ENCODE measurements around the gene TACO1.

Gene TACO1

DNA sequence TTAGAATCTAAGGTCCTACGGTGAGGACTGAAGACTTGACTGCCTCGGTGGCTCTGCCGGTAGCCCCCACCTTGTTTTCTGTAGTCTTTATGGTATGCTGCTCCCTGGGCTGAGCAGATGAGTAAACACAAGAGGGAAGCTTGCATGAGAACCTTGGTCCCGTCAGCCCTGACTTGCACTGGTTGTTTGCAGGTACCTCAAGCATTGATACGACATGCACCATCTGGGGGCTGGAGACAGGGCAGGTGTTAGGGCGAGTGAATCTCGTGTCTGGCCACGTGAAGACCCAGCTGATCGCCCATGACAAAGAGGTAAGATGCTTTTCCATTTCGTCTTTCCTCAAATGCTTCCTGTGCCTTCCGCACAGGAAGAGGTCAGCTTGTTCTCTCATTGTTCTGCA, 21.1 kb upstream of the TACO1 start:
- Histone ChIP-seq H3K4me3 (ENCODE audit: insufficient read length, low read depth) (no peak overlapping the region), H3K36me3 (ENCODE audit: insufficient read depth, insufficient read length, low read length) (peaks cover 67% of the 10 kb centered on the region), H3K9me3 (ENCODE audit: insufficient read depth, low read length) (no peaks in the 10 kb centered on the region), H3K27me3 (ENCODE audit: insufficient read depth, insufficient read length) (no peaks in the 10 kb centered on the region), H3K4me1 (ENCODE audit: insufficient read depth, insufficient read length) (no peaks in the 10 kb centered on the region), H3K9ac (ENCODE audit: insufficient read length, low read depth) (no peak overlapping the region)
- no peak for TF ChIP-seq SUZ12 (IDR thresholded peaks at IDR 0.05; ENCODE audit: extremely low read depth, insufficient read depth, insufficient read length)
- TF ChIP-seq YY1 (IDR thresholded peaks at IDR 0.05; ENCODE audit: insufficient read depth, insufficient read length), result no peak
- TF ChIP-seq ZNF274 (IDR thresholded peaks at IDR 0.05; ENCODE audit: low read depth, low read length), result no peak
- DNase-seq (ENCODE audit: low read depth, low spot score), result no peak

DNA sequence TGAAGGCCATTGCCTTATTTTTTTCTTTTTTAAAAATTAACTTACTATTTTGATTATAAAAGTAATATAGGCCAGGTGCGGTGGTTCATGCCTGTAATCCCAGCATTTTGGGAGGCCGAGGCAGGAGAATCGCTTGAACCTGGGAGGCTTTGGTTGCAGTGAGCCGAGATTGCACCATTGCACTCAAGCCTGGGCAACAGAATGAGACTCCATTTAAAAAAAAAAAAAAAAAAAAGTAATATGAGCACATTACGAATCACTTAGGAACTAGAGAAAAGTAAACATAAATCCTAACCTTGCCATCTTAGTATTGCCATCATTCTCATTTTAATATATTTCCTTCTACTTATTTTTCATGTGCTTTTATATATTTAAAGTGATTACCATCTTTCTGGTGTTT, 12.9 kb upstream of the TACO1 start:
- no peak overlapping the region for H3K9ac ChIP-seq (ENCODE audit: insufficient read length, low read depth)
- TF ChIP-seq YY1 (IDR thresholded peaks at IDR 0.05; ENCODE audit: insufficient read depth, insufficient read length), result no peak
- peaks cover 85% of the 10 kb centered on the region for H3K36me3 ChIP-seq (ENCODE audit: insufficient read depth, insufficient read length, low read length)

GRCh38 chr17:63588797-63589196, 11.9 kb upstream of the TACO1 start:
- no peak for TF ChIP-seq ZNF274 (IDR thresholded peaks at IDR 0.05; ENCODE audit: low read depth, low read length)
- TF ChIP-seq SUZ12 (IDR thresholded peaks at IDR 0.05; ENCODE audit: extremely low read depth, insufficient read depth, insufficient read length), result no peak
- no peak for TF ChIP-seq YY1 (IDR thresholded peaks at IDR 0.05; ENCODE audit: insufficient read depth, insufficient read length)
- no peaks in the 10 kb centered on the region for H3K9me3 ChIP-seq (ENCODE audit: insufficient read depth, low read length)
- no peak overlapping the region for H3K9ac ChIP-seq (ENCODE audit: insufficient read length, low read depth)
- H3K4me3 ChIP-seq (ENCODE audit: insufficient read length, low read depth), result no peak overlapping the region
- H3K36me3 ChIP-seq (ENCODE audit: insufficient read depth, insufficient read length, low read length), result peaks cover 81% of the 10 kb centered on the region
- H3K4me1 ChIP-seq (ENCODE audit: insufficient read depth, insufficient read length), result no peaks in the 10 kb centered on the region
- no peaks in the 10 kb centered on the region for H3K27me3 ChIP-seq (ENCODE audit: insufficient read depth, insufficient read length)
- no peak for DNase-seq (ENCODE audit: low read depth, low spot score)

More for the DNA sequence above, 12.9 kb upstream of the TACO1 start:
- Histone ChIP-seq H3K9me3 (ENCODE audit: insufficient read depth, low read length) (no peaks in the 10 kb centered on the region), H3K27me3 (ENCODE audit: insufficient read depth, insufficient read length) (no peaks in the 10 kb centered on the region), H3K4me1 (ENCODE audit: insufficient read depth, insufficient read length) (no peaks in the 10 kb centered on the region), H3K4me3 (ENCODE audit: insufficient read length, low read depth) (no peak overlapping the region)
- no peak for DNase-seq (ENCODE audit: low read depth, low spot score)

- H3K9me3 ChIP-seq (ENCODE audit: insufficient read depth, low read length), result no peaks in the 10 kb centered on the region
- H3K4me1 ChIP-seq (ENCODE audit: insufficient read depth, insufficient read length), result no peaks in the 10 kb centered on the region
Measured at GRCh38 chr17:63589646-63590045, 11.0 kb upstream of the TACO1 start.

GRCh38 chr17:63592797-63593196, 7.9 kb upstream of the TACO1 start:
- Histone ChIP-seq H3K9ac (ENCODE audit: insufficient read length, low read depth) (no peak overlapping the region), H3K27me3 (ENCODE audit: insufficient read depth, insufficient read length) (no peaks in the 10 kb centered on the region), H3K4me1 (ENCODE audit: insufficient read depth, insufficient read length) (no peaks in the 10 kb centered on the region), H3K9me3 (ENCODE audit: insufficient read depth, low read length) (no peaks in the 10 kb centered on the region), H3K36me3 (ENCODE audit: insufficient read depth, insufficient read length, low read length) (peaks cover 54% of the 10 kb centered on the region), H3K4me3 (ENCODE audit: insufficient read length, low read depth) (no peak overlapping the region)
- no peak for DNase-seq (ENCODE audit: low read depth, low spot score)
- TF ChIP-seq SUZ12 (IDR thresholded peaks at IDR 0.05; ENCODE audit: extremely low read depth, insufficient read depth, insufficient read length) (no peak), ZNF274 (IDR thresholded peaks at IDR 0.05; ENCODE audit: low read depth, low read length) (no peak), YY1 (IDR thresholded peaks at IDR 0.05; ENCODE audit: insufficient read depth, insufficient read length) (no peak)

More at GRCh38 chr17:63589646-63590045, 11.0 kb upstream of the TACO1 start:
- Histone ChIP-seq H3K27me3 (ENCODE audit: insufficient read depth, insufficient read length) (no peaks in the 10 kb centered on the region), H3K9ac (ENCODE audit: insufficient read length, low read depth) (no peak overlapping the region), H3K4me3 (ENCODE audit: insufficient read length, low read depth) (no peak overlapping the region), H3K36me3 (ENCODE audit: insufficient read depth, insufficient read length, low read length) (peaks cover 80% of the 10 kb centered on the region)
- no peak for DNase-seq (ENCODE audit: low read depth, low spot score)
- TF ChIP-seq YY1 (IDR thresholded peaks at IDR 0.05; ENCODE audit: insufficient read depth, insufficient read length), result no peak
- no peak for TF ChIP-seq ZNF274 (IDR thresholded peaks at IDR 0.05; ENCODE audit: low read depth, low read length)
- TF ChIP-seq SUZ12 (IDR thresholded peaks at IDR 0.05; ENCODE audit: extremely low read depth, insufficient read depth, insufficient read length), result no peak

DNA sequence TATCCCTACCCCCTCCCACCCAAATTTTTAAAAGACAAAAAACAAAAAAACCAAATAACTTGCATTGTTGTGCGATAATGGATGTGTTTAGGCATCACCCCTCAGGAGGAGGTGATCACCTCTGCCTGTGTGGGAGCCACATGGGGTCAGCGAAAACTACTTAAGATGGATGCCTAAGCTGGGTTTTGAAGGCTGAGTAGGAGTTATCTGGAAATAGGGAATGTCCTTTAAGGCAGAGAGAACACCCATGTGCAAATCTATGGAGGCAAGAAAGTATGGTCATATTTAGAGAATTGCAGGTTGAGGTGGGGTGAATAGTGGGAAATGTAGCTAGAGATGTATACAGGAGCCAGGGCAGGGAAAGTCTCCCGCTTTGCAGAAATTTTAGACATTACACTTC, 5.6 kb upstream of the TACO1 start:
- no peaks in the 10 kb centered on the region for H3K9me3 ChIP-seq (ENCODE audit: insufficient read depth, low read length)
- H3K4me1 ChIP-seq (ENCODE audit: insufficient read depth, insufficient read length), result no peaks in the 10 kb centered on the region
- no peaks in the 10 kb centered on the region for H3K27me3 ChIP-seq (ENCODE audit: insufficient read depth, insufficient read length)
- no peak overlapping the region for H3K4me3 ChIP-seq (ENCODE audit: insufficient read length, low read depth)
- H3K36me3 ChIP-seq (ENCODE audit: insufficient read depth, insufficient read length, low read length), result peaks cover 34% of the 10 kb centered on the region
- DNase-seq (ENCODE audit: low read depth, low spot score), result no peak
- H3K9ac ChIP-seq (ENCODE audit: insufficient read length, low read depth), result no peak overlapping the region
- TF ChIP-seq SUZ12 (IDR thresholded peaks at IDR 0.05; ENCODE audit: extremely low read depth, insufficient read depth, insufficient read length), result no peak
- no peak for TF ChIP-seq YY1 (IDR thresholded peaks at IDR 0.05; ENCODE audit: insufficient read depth, insufficient read length)
- TF ChIP-seq ZNF274 (IDR thresholded peaks at IDR 0.05; ENCODE audit: low read depth, low read length), result no peak

DNA sequence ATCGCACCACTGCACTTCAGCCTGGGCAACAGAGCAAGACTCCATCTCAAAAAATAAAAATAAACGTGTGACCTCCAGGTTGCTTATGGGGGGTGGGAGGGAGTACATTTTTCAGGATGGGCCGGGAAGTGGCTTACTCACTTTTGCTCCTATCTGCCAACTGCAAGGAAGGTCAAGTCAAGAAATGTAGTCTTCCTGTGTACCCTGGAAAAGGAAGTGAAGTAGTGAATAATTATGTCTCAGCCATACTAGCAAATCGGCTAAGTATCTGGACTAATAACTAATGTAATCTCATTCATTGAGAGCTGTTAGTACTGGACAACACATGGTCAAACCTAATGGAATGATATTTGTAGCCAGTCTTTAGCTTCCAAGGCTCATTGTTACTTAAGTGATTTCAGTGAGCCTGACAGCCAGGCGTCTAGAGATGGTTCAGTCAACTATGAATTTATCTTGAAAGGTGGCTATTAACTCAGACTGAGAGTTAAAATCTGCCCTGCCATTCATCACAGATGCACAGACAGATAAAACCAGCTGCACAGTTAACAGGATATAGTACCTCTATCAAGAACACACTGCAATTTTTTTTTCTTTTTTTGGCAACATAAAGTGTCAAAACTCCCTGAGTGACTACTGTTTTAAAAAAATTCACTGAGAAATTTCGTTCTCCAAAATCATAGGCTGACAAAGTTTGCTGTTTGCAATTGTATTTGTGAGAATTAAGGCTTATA, 3.7 kb upstream of the TACO1 start:
- Histone ChIP-seq H3K36me3 (ENCODE audit: insufficient read depth, insufficient read length, low read length) (peaks cover 16% of the 10 kb centered on the region), H3K4me3 (ENCODE audit: insufficient read length, low read depth) (no peak overlapping the region), H3K9ac (ENCODE audit: insufficient read length, low read depth) (no peak overlapping the region), H3K9me3 (ENCODE audit: insufficient read depth, low read length) (no peaks in the 10 kb centered on the region), H3K27me3 (ENCODE audit: insufficient read depth, insufficient read length) (no peaks in the 10 kb centered on the region), H3K4me1 (ENCODE audit: insufficient read depth, insufficient read length) (no peaks in the 10 kb centered on the region)
- DNase-seq (ENCODE audit: low read depth, low spot score), result no peak
- no peak for TF ChIP-seq YY1 (IDR thresholded peaks at IDR 0.05; ENCODE audit: insufficient read depth, insufficient read length)
- TF ChIP-seq SUZ12 (IDR thresholded peaks at IDR 0.05; ENCODE audit: extremely low read depth, insufficient read depth, insufficient read length), result no peak
- TF ChIP-seq ZNF274 (IDR thresholded peaks at IDR 0.05; ENCODE audit: low read depth, low read length), result no peak

Data from NT2/D1 (cell line).